Sigmoid colon (tissue), 4 donors: ENCODE results near the gene SAYSD1.

Experiments
- EP300 ChIP-seq, 4 donors: sonication (generic); formaldehyde crosslinking; IDR thresholded peaks; one replicate each; pipeline ENCODE4 v1.6.1; 2017; ENCODE audit warnings: antibody characterized with exemption in 4 of 4
- POLR2A ChIP-seq, 2 donors: fragments of 450-650 bp; IDR thresholded peaks; one replicate each; pipeline ENCODE4 v1.6.1; 2016; ENCODE audit warnings: antibody characterized with exemption in 2 of 2, mild to moderate bottlenecking in 2 of 2, moderate library complexity in 2 of 2
- POLR2AphosphoS5 ChIP-seq, 4 donors: sonication (generic); formaldehyde crosslinking; IDR thresholded peaks; one replicate each; pipeline ENCODE4 v1.6.1; 2017; ENCODE audit warnings: antibody characterized with exemption in 4 of 4
- TF ChIP-seq, protein P1 (sequence below), 4 experiments: fragments of 450-650 bp in 3 of 4; fragments of 200-600 bp in 1 of 4; IDR thresholded peaks; one replicate each; pipeline ENCODE4 v1.5.1; 2016 to 2019; ENCODE audit warnings: antibody characterized with exemption in 4 of 4, mild to moderate bottlenecking in 3 of 4, moderate library complexity in 2 of 4

DNA sequence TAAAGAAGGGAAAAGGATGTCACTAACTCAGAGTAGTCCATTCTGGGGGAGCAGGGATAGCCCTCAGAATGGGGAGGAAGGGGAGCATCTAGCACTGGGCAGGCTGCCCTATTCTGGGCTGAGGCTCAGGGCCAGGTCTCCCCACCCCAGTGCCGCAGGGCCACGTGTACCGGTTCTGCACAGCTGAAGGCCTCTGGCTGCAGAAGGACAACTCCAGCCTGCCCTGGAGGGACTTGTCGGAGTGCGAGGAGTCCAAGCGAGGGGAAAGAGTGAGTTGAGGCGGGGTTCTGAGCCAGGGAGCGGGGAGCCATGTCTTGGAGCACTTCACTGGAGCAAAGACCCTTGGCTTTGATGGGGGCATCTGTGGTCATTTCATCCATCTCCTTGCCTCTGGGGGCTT lies 49.4 kb downstream of the SAYSD1 start:
- TF ChIP-seq, protein P1, sequence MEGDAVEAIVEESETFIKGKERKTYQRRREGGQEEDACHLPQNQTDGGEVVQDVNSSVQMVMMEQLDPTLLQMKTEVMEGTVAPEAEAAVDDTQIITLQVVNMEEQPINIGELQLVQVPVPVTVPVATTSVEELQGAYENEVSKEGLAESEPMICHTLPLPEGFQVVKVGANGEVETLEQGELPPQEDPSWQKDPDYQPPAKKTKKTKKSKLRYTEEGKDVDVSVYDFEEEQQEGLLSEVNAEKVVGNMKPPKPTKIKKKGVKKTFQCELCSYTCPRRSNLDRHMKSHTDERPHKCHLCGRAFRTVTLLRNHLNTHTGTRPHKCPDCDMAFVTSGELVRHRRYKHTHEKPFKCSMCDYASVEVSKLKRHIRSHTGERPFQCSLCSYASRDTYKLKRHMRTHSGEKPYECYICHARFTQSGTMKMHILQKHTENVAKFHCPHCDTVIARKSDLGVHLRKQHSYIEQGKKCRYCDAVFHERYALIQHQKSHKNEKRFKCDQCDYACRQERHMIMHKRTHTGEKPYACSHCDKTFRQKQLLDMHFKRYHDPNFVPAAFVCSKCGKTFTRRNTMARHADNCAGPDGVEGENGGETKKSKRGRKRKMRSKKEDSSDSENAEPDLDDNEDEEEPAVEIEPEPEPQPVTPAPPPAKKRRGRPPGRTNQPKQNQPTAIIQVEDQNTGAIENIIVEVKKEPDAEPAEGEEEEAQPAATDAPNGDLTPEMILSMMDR (IDR thresholded peaks at IDR 0.05), result no peak
- TF ChIP-seq POLR2A (IDR thresholded peaks at IDR 0.05) (no peak), POLR2AphosphoS5 (IDR thresholded peaks at IDR 0.05) (no peak), EP300 (IDR thresholded peaks at IDR 0.05) (no peak)
